Skeletal muscle tissue (tissue), 4 donors: ENCODE data around the gene TRIM17. TPM values are rescaled to one million over a fixed set of nuclear protein-coding genes. Genes with fewer than 3 reads are reported as not detected.

Source experiments
- H3K27ac ChIP-seq: one replicate; pipeline ENCODE4 v1.7.0; 2013; ENCODE audit warnings: mild to moderate bottlenecking, low read depth, low read length, inconsistent platforms
- H3K27me3 ChIP-seq, 3 donors: one replicate each; pipeline ENCODE4 v1.7.0; 2013; ENCODE audit warnings: low read length in 3 of 3; ENCODE audit not compliant: control insufficient read depth in 3 of 3, insufficient read depth in 3 of 3
- H3K36me3 ChIP-seq, 3 donors: one replicate each; pipeline ENCODE4 v1.7.0; 2013; ENCODE audit warnings: low read length in 3 of 3; ENCODE audit not compliant: control insufficient read depth in 3 of 3, insufficient read depth in 3 of 3
- H3K4me1 ChIP-seq, 3 donors: one replicate each; pipeline ENCODE4 v1.7.0; 2013; ENCODE audit warnings: low read length in 3 of 3, mild to moderate bottlenecking in 3 of 3; ENCODE audit not compliant: control insufficient read depth in 3 of 3, insufficient read depth in 3 of 3
- H3K4me3 ChIP-seq, 3 donors: one replicate each; pipeline ENCODE4 v1.7.0; 2013; ENCODE audit warnings: low read length in 3 of 3
- H3K9ac ChIP-seq, 3 donors: one replicate each; pipeline ENCODE4 v1.7.0; 2013; ENCODE audit warnings: low read length in 3 of 3, mild to moderate bottlenecking in 3 of 3, moderate library complexity in 2 of 3, low read depth in 1 of 3
- H3K9me3 ChIP-seq, 3 donors: one replicate each; pipeline ENCODE4 v1.7.0; 2013; ENCODE audit warnings: low read length in 3 of 3; ENCODE audit not compliant: control insufficient read depth in 3 of 3
- total RNA-seq: library from RNA; depleted of rRNA; stranded (reverse); fragments of >200 nt; gene quantifications from one replicate; pipeline ENCODE4 v1.2.3, GENCODE V29; 2014
- donor health status: Osteomylitis.

TRIM17 gene
- total RNA-seq, 1 donor from 2014 or later, result 0.52 TPM

DNA sequence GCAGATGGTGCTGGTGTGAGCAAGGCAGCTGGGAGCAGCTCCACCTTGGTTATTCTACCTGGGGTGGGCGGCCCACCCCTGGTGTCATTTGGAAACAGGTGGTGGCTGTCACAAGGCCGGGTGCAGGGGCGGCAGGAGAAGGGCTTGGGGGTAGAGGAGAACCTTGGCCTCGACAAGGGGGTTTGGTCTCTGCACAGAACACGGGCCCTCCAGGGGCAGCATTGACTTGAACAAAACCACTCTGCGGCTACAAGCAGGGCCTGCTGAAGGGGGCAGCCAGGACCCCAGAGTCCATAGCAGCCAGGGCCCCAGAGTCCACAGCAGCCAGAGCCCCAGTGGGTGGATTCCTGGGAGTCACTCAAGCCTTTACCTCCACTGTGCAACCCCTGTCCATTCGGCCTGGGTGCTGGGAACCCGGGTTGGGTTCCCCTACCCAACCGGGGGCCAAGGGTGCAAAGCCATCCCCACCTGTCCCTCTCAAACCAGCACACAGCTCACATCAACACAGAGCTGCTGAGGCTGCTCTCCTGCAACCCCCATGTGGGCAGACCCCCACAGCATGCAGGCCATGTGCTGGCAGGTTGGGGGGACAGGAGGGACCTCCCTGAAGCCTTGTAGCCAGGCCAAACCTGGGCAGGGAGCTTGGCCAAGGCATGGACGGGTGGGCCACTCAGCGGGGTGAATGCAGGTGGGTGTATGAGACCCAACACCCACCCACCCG, 17.8 kb downstream of the TRIM17 start:
- H3K4me3 ChIP-seq, result no peak overlapping the region
- H3K27me3 ChIP-seq, result no peaks in the 10 kb centered on the region
- H3K27ac ChIP-seq, result no peak overlapping the region
- H3K9ac ChIP-seq, result no peak overlapping the region
- peaks cover 16 to 38% (median 21%) of the 10 kb centered on the region in 3 donors for H3K36me3 ChIP-seq
- no peaks in the 10 kb centered on the region for H3K9me3 ChIP-seq
- peaks cover 0 to 3% (median 1%) of the 10 kb centered on the region in 3 donors for H3K4me1 ChIP-seq

GRCh38 chr1:228397966-228398365, 18.7 kb downstream of the TRIM17 start:
- no peak overlapping the region for H3K9ac ChIP-seq
- H3K4me3 ChIP-seq, result no peak overlapping the region
- H3K27me3 ChIP-seq, result no peaks in the 10 kb centered on the region
- no peaks in the 10 kb centered on the region for H3K9me3 ChIP-seq
- H3K27ac ChIP-seq, result no peak overlapping the region
- H3K36me3 ChIP-seq, result peaks cover 16 to 36% (median 21%) of the 10 kb centered on the region in 3 donors
- H3K4me1 ChIP-seq, result peaks cover 0 to 4% (median 0%) of the 10 kb centered on the region in 3 donors

- Histone ChIP-seq H3K36me3 (peaks cover 16 to 35% (median 18%) of the 10 kb centered on the region in 3 donors), H3K9ac (no peak overlapping the region)
Measured at GRCh38 chr1:228396770-228397662, 19.6 kb downstream of the TRIM17 start.

DNA sequence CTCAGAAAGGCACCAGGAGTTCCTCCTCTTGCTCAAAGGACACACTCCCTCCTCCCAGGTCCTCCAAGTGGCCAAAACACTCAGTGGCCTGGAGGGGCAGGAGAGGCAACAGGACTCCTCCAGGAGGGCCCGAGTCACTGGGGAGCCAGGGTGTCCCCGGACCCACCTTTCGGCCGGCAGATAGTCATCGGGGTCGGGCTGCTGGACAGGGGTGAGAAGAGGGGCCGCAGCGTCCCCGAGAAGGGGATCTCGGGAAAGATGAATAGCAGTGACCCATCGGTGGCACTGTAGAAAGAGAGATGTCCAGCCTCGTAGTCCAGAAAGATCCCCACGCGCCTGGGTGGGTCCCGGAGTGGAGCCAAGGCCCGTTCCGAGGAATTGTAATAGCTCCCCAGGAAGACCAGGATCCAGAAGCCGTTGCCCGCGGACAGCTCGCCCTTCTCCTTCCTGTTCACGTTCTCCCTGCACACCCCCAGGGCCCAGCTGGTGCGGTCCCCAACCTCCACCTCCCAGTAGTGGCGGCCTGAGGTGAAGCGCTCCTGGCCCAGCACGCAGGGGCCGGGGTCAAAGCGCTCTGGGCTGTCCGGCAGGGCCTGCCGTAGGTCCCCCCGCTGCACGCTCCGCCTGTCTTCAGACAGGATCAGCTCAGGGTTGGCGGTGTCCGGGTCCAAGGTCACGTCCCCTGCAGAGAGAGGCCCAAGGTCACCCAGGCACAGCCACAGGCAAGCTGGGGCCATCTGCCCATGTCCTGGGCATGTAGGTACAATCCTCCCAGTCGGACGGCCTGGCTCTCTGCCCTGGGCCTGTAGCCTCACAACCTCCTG, 21.9 kb downstream of the TRIM17 start:
- peaks cover 13 to 27% (median 16%) of the 10 kb centered on the region in 3 donors for H3K36me3 ChIP-seq

More at GRCh38 chr1:228396770-228397662, 19.6 kb downstream of the TRIM17 start:
- Histone ChIP-seq H3K9me3 (no peaks in the 10 kb centered on the region), H3K27ac (no peak overlapping the region), H3K4me1 (peaks cover 0 to 2% (median 0%) of the 10 kb centered on the region in 3 donors), H3K27me3 (no peaks in the 10 kb centered on the region), H3K4me3 (no peak overlapping the region)

GRCh38 chr1:228393811-228394570, 22.7 kb downstream of the TRIM17 start:
- Histone ChIP-seq H3K4me3 (no peak overlapping the region), H3K27ac (no peak overlapping the region), H3K36me3 (peaks cover 12 to 27% (median 16%) of the 10 kb centered on the region in 3 donors), H3K27me3 (no peaks in the 10 kb centered on the region), H3K9me3 (no peaks in the 10 kb centered on the region), H3K4me1 (peaks cover 0 to 2% (median 0%) of the 10 kb centered on the region in 3 donors), H3K9ac (no peak overlapping the region)

More for the DNA sequence above, 21.9 kb downstream of the TRIM17 start:
- Histone ChIP-seq H3K4me3 (no peak overlapping the region), H3K27ac (no peak overlapping the region), H3K27me3 (no peaks in the 10 kb centered on the region), H3K4me1 (peaks cover 0 to 2% (median 0%) of the 10 kb centered on the region in 3 donors), H3K9ac (no peak overlapping the region), H3K9me3 (no peaks in the 10 kb centered on the region)

DNA sequence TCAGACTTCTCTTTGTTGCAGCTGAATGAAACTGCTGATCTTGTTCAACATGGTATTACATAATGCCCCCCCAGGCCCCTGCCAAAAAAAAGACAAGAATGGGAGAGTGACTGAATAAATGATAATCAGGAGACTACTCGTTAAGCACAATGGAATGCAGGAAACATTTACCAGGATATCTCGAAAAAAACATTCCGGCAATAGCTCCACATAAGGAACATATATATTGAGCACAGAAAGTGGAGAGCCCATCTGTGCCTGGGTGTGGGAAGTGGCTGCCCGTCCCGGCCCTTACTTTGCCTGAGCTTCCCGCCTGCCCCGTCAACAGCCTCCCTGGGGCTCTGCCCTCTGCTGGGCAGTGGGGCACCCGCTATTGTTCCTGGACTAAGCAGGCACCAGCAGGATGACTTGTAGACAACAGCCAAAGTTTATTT, 23.4 kb downstream of the TRIM17 start:
- Histone ChIP-seq H3K36me3 (peaks cover 10 to 26% (median 16%) of the 10 kb centered on the region in 3 donors), H3K27ac (no peak overlapping the region), H3K27me3 (no peaks in the 10 kb centered on the region), H3K9ac (no peak overlapping the region), H3K4me1 (peaks cover 0 to 2% (median 0%) of the 10 kb centered on the region in 3 donors), H3K4me3 (no peak overlapping the region), H3K9me3 (no peaks in the 10 kb centered on the region)

DNA sequence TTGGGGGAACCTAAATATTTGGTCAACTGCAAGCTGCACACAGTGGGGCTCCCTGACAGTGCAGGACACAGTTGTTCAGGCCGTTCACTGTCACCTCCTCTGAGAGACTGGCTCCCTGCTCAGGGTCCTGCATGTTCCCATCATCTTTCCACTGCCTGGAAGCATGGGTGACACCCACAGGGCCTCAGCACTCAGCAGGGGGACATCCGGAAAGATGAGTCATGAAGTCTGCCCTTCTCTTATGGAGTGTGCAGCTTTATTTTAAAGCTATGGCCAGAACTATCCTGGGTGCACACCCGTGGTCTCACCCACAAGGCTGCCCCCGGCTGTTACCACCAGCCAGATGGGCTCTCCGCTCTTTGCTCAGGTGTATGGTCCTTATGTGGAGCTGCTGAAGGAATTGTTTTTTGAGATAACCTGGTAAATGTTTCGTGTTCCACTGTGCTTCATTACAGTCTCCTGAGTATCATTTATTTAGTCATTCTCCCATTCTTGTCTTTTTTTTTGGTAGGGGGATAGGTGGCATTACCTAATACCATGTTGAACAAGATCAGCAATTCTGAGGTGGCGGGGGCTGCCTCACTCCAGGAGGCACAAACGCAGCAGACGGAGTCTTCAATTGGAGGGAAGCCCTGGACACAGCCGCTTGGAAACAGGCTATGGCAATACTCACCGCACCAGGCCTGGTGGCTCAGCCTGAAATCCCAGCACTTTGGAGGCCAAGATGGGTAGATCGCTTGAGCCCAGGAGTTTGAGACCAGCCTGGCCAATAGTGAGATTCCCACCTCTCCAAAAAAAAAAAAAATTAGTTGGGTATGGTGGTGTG, 24.3 kb downstream of the TRIM17 start:
- Histone ChIP-seq H3K27ac (no peak overlapping the region), H3K27me3 (no peaks in the 10 kb centered on the region), H3K4me3 (no peak overlapping the region), H3K4me1 (peaks cover 0 to 2% (median 0%) of the 10 kb centered on the region in 3 donors), H3K36me3 (peaks cover 8 to 19% (median 16%) of the 10 kb centered on the region in 3 donors), H3K9me3 (no peaks in the 10 kb centered on the region), H3K9ac (no peak overlapping the region)

- no peaks in the 10 kb centered on the region for H3K27me3 ChIP-seq
- H3K4me3 ChIP-seq, result no peak overlapping the region
- no peak overlapping the region for H3K9ac ChIP-seq
- no peaks in the 10 kb centered on the region for H3K9me3 ChIP-seq
- H3K27ac ChIP-seq, result no peak overlapping the region
- peaks cover 0 to 2% (median 0%) of the 10 kb centered on the region in 3 donors for H3K4me1 ChIP-seq
- H3K36me3 ChIP-seq, result peaks cover 7 to 13% (median 13%) of the 10 kb centered on the region in 3 donors
Measured at GRCh38 chr1:228391411-228392020, 25.1 kb downstream of the TRIM17 start.
